Adrenal gland (tissue), 12 donors: ENCODE results near the gene ADAMTSL5. TPM values are rescaled to one million over a fixed set of nuclear protein-coding genes. Genes with fewer than 3 reads are reported as not detected.
"Not testable (repeated sequence)": the region's sequence is repeated elsewhere in the genome, so short reads cannot be mapped to it uniquely, and the experiment has no call there.

Experiments
- DNase-seq, 7 donors: peaks; one replicate each; pipeline ENCODE4 v3.0.0-alpha.2; 2019 to 2020
- H3K27ac ChIP-seq, 5 donors: fragments of 200-600 bp; sonication (generic) in 4 of 5; 1 replicate in 3 of 5; 2 replicates in 2 of 5; pipeline versions ENCODE4 v1.5.1 to v1.8.0; 2016 to 2020; ENCODE audit warnings: mild to moderate bottlenecking in 1 of 5
- H3K27me3 ChIP-seq: fragments of 200-600 bp; 2 replicates; pipeline ENCODE4 v1.8.0; 2021
- H3K36me3 ChIP-seq, 2 donors: fragments of 200-600 bp; replicated peaks in 1 of 2; 1 replicate in 1 of 2; 2 replicates in 1 of 2; pipeline versions ENCODE4 v1.5.1 to v1.8.0; 2018 to 2022
- H3K4me1 ChIP-seq, 2 donors: fragments of 200-600 bp; replicated peaks in 1 of 2; 1 replicate in 1 of 2; 2 replicates in 1 of 2; pipeline versions ENCODE4 v1.5.1 to v1.8.0; 2018 to 2021
- H3K4me3 ChIP-seq, 4 donors: fragments of 200-600 bp; sonication (generic) in 3 of 4; one replicate each; pipeline ENCODE4 v1.5.1; 2016 to 2018
- H3K9me3 ChIP-seq, 3 donors: fragments of 200-600 bp; sonication (generic) in 1 of 3; replicated peaks in 1 of 3; 1 replicate in 2 of 3; 2 replicates in 1 of 3; pipeline versions ENCODE4 v1.5.1 to v1.8.0; 2016 to 2021
- CTCF ChIP-seq, 6 experiments: fragments of 450-650 bp in 4 of 6; fragments of 200-600 bp in 2 of 6; sonication (generic) in 1 of 6; IDR thresholded peaks; 1 replicate in 5 of 6; 2 replicates in 1 of 6; pipeline versions ENCODE4 v1.5.1 to v1.8.0; 2016 to 2021; ENCODE audit warnings: antibody characterized with exemption in 6 of 6, mild to moderate bottlenecking in 2 of 6, moderate library complexity in 1 of 6
- POLR2A ChIP-seq, 2 donors: fragments of 450-650 bp; IDR thresholded peaks; one replicate each; pipeline ENCODE4 v1.6.1; 2017; ENCODE audit warnings: antibody characterized with exemption in 2 of 2, mild to moderate bottlenecking in 2 of 2, moderate library complexity in 1 of 2
- WGBS, 4 donors: extraction: QIAGEN DNeasy Blood & Tissue Kit in 2 of 4; methylation state at CpG; one replicate each; pipeline versions ENCODE4 v1.1.5 to v1.1.7; 2013 to 2017; 5-methylcytosine and 5-hydroxymethylcytosine counted together
- intact Hi-C, 2 donors: fragments of 100-400 bp; cut with DNase I; formaldehyde crosslinking; loops; one replicate each; pipeline versions ENCODE4 v1.14.1 to v1.15.0; 2022 to 2023
- polyA plus RNA-seq, 3 donors: library from polyadenylated mRNA; stranded (reverse); fragments of 200-250 nt in 2 of 3; fragments of 350-450 nt in 1 of 3; fragmentation: Illumina TruSeq in 1 of 3; extraction: RNeasy Lipid Tissue Mini Kit (QIAGEN cat#74804) in 1 of 3; gene quantifications; one replicate each; pipeline ENCODE4 v1.2.3, GENCODE V29; 2013 to 2014
- total RNA-seq, 9 donors: library from RNA; depleted of rRNA in 4 of 9; stranded (reverse); fragments of >200 nt in 4 of 9; fragments of 120-200 nt in 1 of 9; fragmentation: NEBNext Ultra II Directional in 1 of 9; extraction: Animal tissue kit (Norgen Biotek cat#: 25700) in 1 of 9; gene quantifications; one replicate each; pipeline versions ENCODE4 v1.1.0 to v1.2.4, GENCODE V29; 2013 to 2023
- donor health status: healthy with polysubstance abuse.
- donor health status: Bipolar disorder and iron deficiency.
- donor health status: DM: yes; HTN: yes; CAD: no.
- donor health status: DM: no; HTN: no; CAD: no.
- donor health status: DM: no; HTN: no; CAD: no.
- donor health status: DM: yes; HTN: yes; CAD: no.

ADAMTSL5 gene
- total and polyA plus RNA-seq, 12 donors = 0.61 to 8.8 (median 1.8) TPM

GRCh38 chr19:1553415-1553814, 40.6 kb upstream of the ADAMTSL5 start:
- WGBS, 4 donors = 80 to 91% (median 88%) methylated on average over 10 of the region's 10 CpGs
- Histone ChIP-seq H3K4me3 (no peak overlapping the region), H3K36me3 (peaks cover 0 to 6% of the 10 kb centered on the region in 2 donors), H3K9me3 (no peaks in the 10 kb centered on the region), H3K4me1 (no peaks in the 10 kb centered on the region), H3K27ac (no peak overlapping the region), H3K27me3 (no peaks in the 10 kb centered on the region)
- TF ChIP-seq POLR2A (IDR thresholded peaks at IDR 0.05) (no peak), CTCF (IDR thresholded peaks at IDR 0.05) (no peak)
- intact Hi-C loops = no loop called here
- DNase-seq = no peak

- Histone ChIP-seq H3K36me3 (peaks cover 0 to 6% of the 10 kb centered on the region in 2 donors), H3K27ac (no peak overlapping the region), H3K9me3 (no peaks in the 10 kb centered on the region), H3K4me3 (no peak overlapping the region), H3K27me3 (no peaks in the 10 kb centered on the region), H3K4me1 (no peaks in the 10 kb centered on the region)
- intact Hi-C loops = no loop called here
- TF ChIP-seq POLR2A (IDR thresholded peaks at IDR 0.05) = no peak
- DNase-seq = no peak
- 76 to 84% (median 80%) methylated on average over 15 to 17 of the region's 17 CpGs for WGBS, 4 donors
Observed at GRCh38 chr19:1551068-1552040, 38.5 kb upstream of the ADAMTSL5 start.

GRCh38 chr19:1549332-1549945, 36.6 kb upstream of the ADAMTSL5 start:
- intact Hi-C loops = loop anchor here (5.0 to 10.0 kb wide), 4 partner anchors 105 to 265 kb away; partner anchors contain the start of genes ATP8B3 (in 1 of the 2) and TCF3 (in 1 of the 2)
- H3K36me3 ChIP-seq = no peaks in the 10 kb centered on the region
- no peak overlapping the region for H3K4me3 ChIP-seq
- TF ChIP-seq CTCF (IDR thresholded peaks at IDR 0.05) (no peak), POLR2A (IDR thresholded peaks at IDR 0.05) (no peak)
- no peak for DNase-seq
- WGBS, 4 donors = 76 to 95% (median 81%) methylated on average over 4 of the region's 4 CpGs
- no peaks in the 10 kb centered on the region for H3K27me3 ChIP-seq
- H3K4me1 ChIP-seq = no peaks in the 10 kb centered on the region
- H3K9me3 ChIP-seq = no peaks in the 10 kb centered on the region
- no peak overlapping the region for H3K27ac ChIP-seq

GRCh38 chr19:1540365-1540925, 27.6 kb upstream of the ADAMTSL5 start:
- Histone ChIP-seq H3K4me3 (no peak overlapping the region), H3K27ac (no peak overlapping the region), H3K27me3 (peaks cover 3% of the 10 kb centered on the region), H3K9me3 (no peaks in the 10 kb centered on the region), H3K4me1 (no peaks in the 10 kb centered on the region), H3K36me3 (no peaks in the 10 kb centered on the region)
- no peak for DNase-seq
- intact Hi-C loops = loop anchor here in 1 of 2 donors (10.0 kb wide), 2 partner anchors 114 to 274 kb away; partner anchors contain the start of genes ATP8B3 and TCF3
- TF ChIP-seq CTCF (IDR thresholded peaks at IDR 0.05) (no peak), POLR2A (IDR thresholded peaks at IDR 0.05) (no peak)
- WGBS, 4 donors = 41 to 45% (median 44%) methylated on average over 17 of the region's 17 CpGs

GRCh38 chr19:1539749-1540148, 26.9 kb upstream of the ADAMTSL5 start:
- peak in 1 of 7 donors; percentile 26 for DNase-seq
- not testable (repeated sequence) for H3K4me3 ChIP-seq, H3K36me3 ChIP-seq, H3K27ac ChIP-seq, H3K27me3 ChIP-seq, H3K4me1 ChIP-seq, H3K9me3 ChIP-seq
- intact Hi-C loops = loop anchor here in 1 of 2 donors (10.0 kb wide), 2 partner anchors 115 to 275 kb away; partner anchors contain the start of genes ATP8B3 and TCF3
- WGBS, 4 donors = 63 to 74% (median 73%) methylated on average over 11 of the region's 11 CpGs
